ENCODE data around the gene MORF4L1. TPM values are rescaled to one million over a fixed set of nuclear protein-coding genes. Genes with fewer than 3 reads are reported as not detected.

The MORF4L1 gene, protein sequence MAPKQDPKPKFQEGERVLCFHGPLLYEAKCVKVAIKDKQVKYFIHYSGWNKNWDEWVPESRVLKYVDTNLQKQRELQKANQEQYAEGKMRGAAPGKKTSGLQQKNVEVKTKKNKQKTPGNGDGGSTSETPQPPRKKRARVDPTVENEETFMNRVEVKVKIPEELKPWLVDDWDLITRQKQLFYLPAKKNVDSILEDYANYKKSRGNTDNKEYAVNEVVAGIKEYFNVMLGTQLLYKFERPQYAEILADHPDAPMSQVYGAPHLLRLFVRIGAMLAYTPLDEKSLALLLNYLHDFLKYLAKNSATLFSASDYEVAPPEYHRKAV
- total RNA-seq = 100 to 1,000 TPM; 106 to 955 (median 278) TPM

DNA sequence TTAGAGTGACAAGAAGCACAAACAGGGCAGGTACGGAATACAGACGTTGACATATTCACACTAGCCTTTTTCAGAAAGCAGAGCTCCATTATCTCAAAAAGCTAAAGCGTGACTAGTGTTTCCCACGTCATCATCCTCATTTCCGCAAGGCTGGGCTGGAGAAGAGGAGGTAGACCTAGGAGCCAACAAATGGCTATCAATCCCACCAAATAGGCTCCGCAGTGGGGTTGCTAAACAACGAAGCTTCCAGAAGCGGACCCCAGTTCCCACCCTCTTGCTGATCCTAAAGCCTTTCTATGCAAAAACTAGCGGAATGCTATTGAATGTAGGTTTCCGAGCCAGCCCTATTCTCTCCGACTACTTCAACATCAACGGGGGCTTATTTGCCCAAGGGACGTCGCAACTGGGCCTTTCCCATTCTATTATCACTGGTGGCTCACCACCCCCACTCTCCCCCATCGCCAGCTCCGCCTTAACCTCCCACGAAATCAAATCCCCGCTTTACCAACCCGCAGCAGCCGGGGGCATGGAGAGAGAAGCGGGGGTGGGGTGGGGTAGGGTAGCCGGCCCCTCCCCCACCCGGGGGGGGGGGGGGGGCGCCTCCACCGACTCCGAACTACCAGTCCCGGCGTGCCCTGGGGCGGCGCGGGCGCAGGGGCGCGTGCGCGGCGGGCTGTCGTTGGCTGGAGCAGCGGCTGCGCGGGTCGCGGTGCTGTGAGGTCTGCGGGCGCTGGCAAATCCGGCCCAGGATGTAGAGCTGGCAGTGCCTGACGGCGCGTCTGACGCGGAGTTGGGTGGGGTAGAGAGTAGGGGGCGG lies at the start of gene MORF4L1:
Gene MORF4L1, plus strand, starts transcription at position 736 of the 817 bp plus-strand sequence. CDS start 128 bp downstream, outside the sequence.
- no peaks in the 10 kb centered on the region for H3K36me3 ChIP-seq
- H3K4me1 ChIP-seq = peaks cover 0 to 3% of the 10 kb centered on the region in 2 donors
- peak; percentile 69 to 83 for TF ChIP-seq POLR2A (IDR thresholded peaks at IDR 0.05)
- TF ChIP-seq, protein P1, sequence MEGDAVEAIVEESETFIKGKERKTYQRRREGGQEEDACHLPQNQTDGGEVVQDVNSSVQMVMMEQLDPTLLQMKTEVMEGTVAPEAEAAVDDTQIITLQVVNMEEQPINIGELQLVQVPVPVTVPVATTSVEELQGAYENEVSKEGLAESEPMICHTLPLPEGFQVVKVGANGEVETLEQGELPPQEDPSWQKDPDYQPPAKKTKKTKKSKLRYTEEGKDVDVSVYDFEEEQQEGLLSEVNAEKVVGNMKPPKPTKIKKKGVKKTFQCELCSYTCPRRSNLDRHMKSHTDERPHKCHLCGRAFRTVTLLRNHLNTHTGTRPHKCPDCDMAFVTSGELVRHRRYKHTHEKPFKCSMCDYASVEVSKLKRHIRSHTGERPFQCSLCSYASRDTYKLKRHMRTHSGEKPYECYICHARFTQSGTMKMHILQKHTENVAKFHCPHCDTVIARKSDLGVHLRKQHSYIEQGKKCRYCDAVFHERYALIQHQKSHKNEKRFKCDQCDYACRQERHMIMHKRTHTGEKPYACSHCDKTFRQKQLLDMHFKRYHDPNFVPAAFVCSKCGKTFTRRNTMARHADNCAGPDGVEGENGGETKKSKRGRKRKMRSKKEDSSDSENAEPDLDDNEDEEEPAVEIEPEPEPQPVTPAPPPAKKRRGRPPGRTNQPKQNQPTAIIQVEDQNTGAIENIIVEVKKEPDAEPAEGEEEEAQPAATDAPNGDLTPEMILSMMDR (IDR thresholded peaks at IDR 0.05) = no peak
- H3K9me3 ChIP-seq = no peaks in the 10 kb centered on the region
- peak within 1 kb of the TSS; percentile 95 to 98 for H3K27ac ChIP-seq
- intact Hi-C loops (cut with DNase I; ENCODE audit: low total_unique reads) = no loop called here
- peak; percentile 95 to 96 for DNase-seq
- H3K27me3 ChIP-seq = no peaks in the 10 kb centered on the region
- H3K4me3 ChIP-seq = peak within 1 kb of the TSS; percentile 82 to 93

DNA sequence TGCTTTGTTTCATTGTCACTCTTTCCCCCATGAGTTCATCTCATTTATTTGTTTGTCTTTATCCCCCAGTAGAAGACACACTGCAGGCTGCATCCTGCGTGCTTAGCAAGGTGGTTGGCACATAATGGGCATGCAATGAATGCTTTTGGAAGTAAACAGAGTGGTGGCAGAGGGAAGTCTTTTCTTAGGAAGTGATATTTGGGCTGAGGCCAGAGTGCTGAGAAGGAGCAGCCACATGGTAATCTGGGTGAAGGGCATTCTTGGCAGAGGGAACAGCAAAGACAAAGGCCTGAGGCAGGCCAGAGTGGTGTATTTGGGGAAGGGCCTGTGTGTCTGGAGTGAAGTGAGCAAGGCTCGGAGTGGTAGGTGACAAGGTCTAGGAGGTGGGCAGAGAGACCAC lies 43.8 kb upstream of the MORF4L1 start:
- Histone ChIP-seq H3K36me3 (no peaks in the 10 kb centered on the region), H3K27ac (no peak overlapping the region), H3K27me3 (no peaks in the 10 kb centered on the region), H3K4me1 (no peaks in the 10 kb centered on the region), H3K4me3 (no peak overlapping the region), H3K9me3 (no peaks in the 10 kb centered on the region)
- TF ChIP-seq POLR2A (IDR thresholded peaks at IDR 0.05) = no peak
- TF ChIP-seq, protein P1 (IDR thresholded peaks at IDR 0.05) = no peak
- intact Hi-C loops (cut with DNase I; ENCODE audit: low total_unique reads) = no loop called here
- DNase-seq = no peak

DNA sequence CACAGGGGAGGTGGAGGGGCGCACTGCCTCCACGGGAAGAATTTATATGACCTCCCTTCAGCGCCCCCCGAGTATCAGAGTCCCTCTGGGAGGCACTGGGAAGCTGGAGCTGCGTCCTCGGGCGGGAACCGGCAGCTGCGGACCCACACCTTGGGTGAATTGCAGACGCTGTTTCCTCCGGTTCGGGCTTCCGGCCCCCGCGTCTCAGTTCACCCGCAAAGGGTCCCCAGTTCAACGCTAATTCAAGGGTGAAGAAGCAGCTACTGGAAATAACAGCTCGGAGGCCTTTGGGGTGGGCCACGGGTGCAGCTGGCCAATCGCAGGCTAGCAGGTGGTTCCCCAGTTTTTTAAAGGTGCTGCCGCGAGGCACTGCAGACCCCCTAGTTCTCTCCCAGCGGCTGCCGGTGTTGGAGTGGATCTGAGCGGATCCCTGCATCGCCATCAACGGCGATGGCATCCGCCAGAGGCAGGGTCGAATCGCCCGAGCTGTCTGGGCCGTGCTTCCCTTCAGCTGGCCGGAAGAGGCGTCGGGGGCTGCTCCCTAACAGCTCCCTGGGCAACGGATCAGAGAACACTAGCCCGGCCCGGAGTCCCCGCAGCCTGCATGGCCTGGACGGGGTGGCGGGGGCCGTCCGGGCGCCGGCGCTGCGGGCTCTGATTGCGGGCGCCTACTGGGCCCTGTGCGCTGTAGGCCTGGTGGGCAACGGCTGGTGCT lies 42.0 kb upstream of the MORF4L1 start:
- H3K27ac ChIP-seq = no peak overlapping the region
- no peak overlapping the region for H3K4me3 ChIP-seq
- no peaks in the 10 kb centered on the region for H3K9me3 ChIP-seq
- no peaks in the 10 kb centered on the region for H3K36me3 ChIP-seq
- H3K4me1 ChIP-seq = no peaks in the 10 kb centered on the region
- no peaks in the 10 kb centered on the region for H3K27me3 ChIP-seq
- intact Hi-C loops (cut with DNase I; ENCODE audit: low total_unique reads) = no loop called here
- no peak for DNase-seq
- TF ChIP-seq POLR2A (IDR thresholded peaks at IDR 0.05) = no peak
- TF ChIP-seq, protein P1 (IDR thresholded peaks at IDR 0.05) = no peak

DNA sequence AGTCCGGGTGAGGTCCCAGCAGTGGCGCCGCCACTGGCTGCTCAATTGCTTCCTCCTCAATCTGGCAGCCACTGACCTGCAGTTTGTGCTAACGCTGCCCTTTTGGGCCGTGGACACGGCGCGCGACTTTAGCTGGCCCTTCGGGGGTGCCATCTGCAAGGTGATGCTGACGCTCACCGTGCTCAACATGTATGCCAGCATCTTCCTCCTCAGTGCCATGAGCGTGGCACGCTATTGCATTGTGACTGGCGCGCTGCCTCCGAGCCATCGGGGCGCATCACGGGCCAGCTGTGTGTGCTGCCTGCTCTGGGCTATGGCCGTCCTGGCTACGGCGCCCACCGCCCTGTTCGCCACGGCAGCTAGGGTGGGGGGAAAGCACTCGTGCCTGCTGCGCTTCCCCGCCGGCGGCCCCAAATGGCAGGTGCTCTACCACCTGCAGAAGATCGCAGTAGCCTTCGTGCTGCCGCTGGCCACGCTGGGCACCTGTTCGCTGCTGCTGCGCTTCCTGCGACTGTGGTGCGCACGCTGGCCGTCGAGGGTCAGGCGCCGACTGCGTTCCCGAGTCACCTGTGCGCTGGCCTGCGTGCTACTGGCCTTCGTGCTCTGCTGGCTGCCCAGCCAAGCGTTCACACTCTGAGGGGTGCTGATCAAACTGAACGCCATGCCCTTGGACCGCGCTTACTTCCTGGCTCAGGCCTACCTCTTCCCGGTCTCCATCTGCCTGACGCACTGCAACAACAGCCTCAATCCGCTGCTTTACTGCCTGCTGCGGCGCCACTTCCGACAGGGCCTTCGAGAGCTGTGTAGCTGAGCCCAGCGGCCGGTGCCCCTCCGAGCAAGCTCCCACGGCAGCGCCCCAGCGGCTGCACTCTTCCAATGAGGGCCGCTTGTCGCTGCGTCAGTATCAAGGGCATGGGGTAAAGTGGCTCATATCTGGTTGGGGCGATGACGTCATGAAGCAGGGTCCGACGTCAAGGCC lies 41.2 kb upstream of the MORF4L1 start:
- H3K27ac ChIP-seq = no peak overlapping the region
- no peak for DNase-seq
- no peak for TF ChIP-seq POLR2A (IDR thresholded peaks at IDR 0.05)
- TF ChIP-seq, protein P1 (IDR thresholded peaks at IDR 0.05) = no peak
- H3K27me3 ChIP-seq = no peaks in the 10 kb centered on the region
- no peaks in the 10 kb centered on the region for H3K36me3 ChIP-seq
- intact Hi-C loops (cut with DNase I; ENCODE audit: low total_unique reads) = no loop called here
- no peaks in the 10 kb centered on the region for H3K4me1 ChIP-seq
- H3K9me3 ChIP-seq = no peaks in the 10 kb centered on the region
- no peak overlapping the region for H3K4me3 ChIP-seq

All from uterus (tissue), 4 donors.